ENCODE results near the gene ORAI1. TPM values are rescaled to one million over a fixed set of nuclear protein-coding genes. Genes with fewer than 3 reads are reported as not detected.
A peak's percentile ranks its signal among the peaks of the same experiment; 100 is the strongest.
"Not testable (repeated sequence)": the region's sequence is repeated elsewhere in the genome, so short reads cannot be mapped to it uniquely, and the experiment has no call there.

ORAI1 gene
- total RNA-seq, 1 experiment from 2014 or later = 14.5 TPM

GRCh38 chr12:121603581-121603980 lies 22.7 kb upstream of the ORAI1 start:
- DNase-seq (ENCODE audit: low read depth) = no peak

GRCh38 chr12:121608301-121608700 lies 18.0 kb upstream of the ORAI1 start:
- no peak for DNase-seq (ENCODE audit: low read depth)

DNA sequence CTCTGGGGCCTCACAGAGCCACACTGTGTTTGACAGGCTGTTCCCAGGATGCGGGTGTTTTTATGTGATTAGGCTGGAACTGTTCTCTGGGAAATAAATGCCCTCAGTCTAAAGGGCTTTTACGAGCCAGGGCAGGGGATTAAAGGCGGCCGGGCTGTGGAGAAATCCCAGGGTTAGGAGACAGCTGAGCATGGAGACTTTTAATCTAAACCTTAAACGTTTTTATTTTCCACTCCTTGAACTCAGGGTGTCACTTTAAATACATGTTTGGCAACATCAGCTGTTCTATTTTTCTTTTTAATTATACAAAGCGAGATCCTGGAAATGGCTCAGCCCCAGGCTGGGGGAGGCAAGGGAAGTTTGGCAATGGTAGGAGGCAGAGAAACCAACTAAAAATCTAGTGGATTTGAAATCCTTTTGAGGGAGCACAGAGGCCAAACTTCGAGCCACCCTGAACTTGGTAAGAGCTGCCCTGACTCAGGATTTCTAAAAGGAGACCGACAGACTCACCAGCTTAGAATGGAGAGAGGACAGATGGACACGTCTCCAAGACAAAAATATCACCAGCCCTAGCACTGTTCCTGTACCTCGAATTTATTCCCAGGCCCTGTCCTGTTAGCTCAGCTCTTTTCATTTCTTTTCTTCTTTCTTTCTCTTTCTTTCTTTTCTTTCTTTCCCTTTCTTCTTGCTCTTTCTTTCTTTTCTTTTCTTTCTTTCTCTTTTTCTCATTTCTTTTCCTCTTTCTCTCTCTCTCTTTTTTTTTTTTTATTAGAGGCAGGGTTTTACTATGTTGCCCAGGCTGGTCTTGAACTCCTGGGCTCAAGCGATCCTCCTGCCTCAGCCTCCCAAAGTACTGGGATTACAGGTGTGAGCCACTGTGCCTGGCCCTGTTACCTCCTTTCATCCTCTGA lies 15.8 kb upstream of the ORAI1 start:
- peak; percentile 11 for DNase-seq (ENCODE audit: low read depth)

DNA sequence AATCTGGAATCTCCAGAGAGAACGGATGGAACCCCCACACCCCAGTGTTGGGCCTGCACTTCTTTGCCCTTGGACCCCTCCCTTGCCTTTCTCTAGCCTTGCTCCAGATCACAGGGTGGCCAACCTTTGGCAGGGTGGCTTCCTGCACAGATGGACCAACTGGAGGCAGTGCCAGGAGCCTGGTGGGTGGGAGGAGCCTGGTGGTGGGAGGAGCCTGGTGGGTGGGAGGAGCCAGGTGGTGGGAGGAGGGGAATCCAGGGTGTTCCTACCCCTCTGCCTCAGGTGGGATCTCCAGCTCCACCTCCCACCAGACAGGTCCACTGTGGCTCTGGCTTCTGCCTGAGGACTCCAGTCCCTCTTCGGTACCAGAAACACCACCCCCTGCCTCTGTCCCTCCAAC lies 15.0 kb upstream of the ORAI1 start:
- DNase-seq (ENCODE audit: low read depth) = no peak

DNA sequence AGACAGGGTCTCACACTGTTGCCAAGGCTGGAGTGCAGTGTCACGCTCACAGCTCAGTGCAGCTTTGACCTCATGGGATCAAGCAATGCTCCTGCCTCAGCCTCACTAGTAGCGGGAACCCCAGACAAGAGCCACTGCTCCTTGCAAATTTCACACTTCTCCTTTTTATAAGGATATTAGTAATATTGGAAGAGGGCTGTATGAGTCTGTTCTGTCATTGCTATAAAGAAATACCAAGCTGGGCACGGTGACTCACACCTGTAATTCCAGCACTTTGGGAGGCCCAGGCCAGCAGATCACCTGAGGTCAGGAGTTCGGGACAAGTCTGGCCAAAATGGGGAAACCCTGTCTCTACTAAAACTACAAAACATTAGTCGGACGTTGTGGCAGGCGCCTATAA lies 12.9 kb upstream of the ORAI1 start:
- no peak for DNase-seq (ENCODE audit: low read depth)

DNA sequence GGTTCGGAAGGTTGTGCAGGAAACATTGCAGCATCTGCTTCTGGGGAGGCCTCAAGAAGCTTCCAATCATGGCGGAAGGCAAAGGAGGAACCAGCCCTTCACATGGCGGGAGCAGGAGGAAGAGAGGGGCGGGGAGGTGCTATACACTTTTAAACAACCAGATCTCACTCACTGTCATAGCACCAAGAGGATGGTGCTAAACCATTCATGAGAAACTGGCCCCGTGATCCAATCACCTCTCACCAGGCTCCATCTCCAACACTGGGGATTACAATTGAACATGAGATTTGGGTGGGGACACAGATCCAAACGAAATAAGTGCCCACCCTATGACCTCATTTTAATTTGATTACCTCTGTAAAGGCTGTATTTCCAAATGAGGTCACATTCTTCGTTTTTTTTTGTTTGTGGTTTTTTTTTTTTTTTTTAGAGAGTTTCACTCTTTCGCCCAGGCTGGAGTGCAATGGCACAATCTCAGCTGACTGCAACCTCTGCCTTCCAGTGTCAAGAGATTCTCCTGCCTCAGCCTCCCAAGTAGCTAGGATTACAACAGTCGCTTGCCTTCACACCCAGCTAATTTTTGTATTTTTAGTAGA lies 11.4 kb upstream of the ORAI1 start:
- DNase-seq (ENCODE audit: low read depth) = no peak

- DNase-seq (ENCODE audit: low read depth) = no peak
Observed at GRCh38 chr12:121618659-121619233, 7.6 kb upstream of the ORAI1 start.

GRCh38 chr12:121620333-121620891 lies 5.9 kb upstream of the ORAI1 start:
- DNase-seq (ENCODE audit: low read depth) = no peak

- peak; percentile 64 for DNase-seq (ENCODE audit: low read depth)
Observed at GRCh38 chr12:121626853-121627640, 717 bp downstream of the ORAI1 start.

- DNase-seq (ENCODE audit: low read depth) = peak; percentile 26
Observed at GRCh38 chr12:121628037-121628436, 1.7 kb downstream of the ORAI1 start.

GRCh38 chr12:121628536-121628935 lies 2.2 kb downstream of the ORAI1 start:
- no peak for DNase-seq (ENCODE audit: low read depth)

DNA sequence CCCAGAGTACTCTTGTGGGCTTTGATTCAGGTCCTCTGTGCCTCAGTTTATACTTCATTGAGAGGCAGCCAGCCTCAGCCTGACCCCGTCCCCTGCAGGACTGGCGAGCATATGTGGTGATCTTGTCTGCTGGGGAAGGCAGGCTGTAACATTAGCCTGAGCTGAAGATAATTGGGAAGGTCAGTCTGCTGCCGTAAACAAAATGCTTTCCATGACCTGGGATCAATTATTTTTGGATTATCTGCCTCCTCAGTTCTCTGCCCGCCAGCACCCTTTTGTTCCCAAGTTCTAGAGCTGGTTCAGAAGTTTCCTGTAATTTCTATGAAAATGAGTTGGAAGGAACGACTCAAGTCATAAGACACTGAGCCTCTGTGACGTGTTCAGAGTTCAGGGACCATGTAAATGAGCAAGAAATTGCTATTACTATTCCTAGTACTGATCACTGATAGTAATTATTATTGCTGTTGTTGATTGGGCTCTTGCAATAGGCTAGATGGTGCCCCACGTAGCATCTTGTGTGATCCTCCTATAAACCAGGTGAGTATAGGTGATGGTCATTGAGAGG lies 4.5 kb downstream of the ORAI1 start:
- DNase-seq (ENCODE audit: low read depth) = no peak

DNA sequence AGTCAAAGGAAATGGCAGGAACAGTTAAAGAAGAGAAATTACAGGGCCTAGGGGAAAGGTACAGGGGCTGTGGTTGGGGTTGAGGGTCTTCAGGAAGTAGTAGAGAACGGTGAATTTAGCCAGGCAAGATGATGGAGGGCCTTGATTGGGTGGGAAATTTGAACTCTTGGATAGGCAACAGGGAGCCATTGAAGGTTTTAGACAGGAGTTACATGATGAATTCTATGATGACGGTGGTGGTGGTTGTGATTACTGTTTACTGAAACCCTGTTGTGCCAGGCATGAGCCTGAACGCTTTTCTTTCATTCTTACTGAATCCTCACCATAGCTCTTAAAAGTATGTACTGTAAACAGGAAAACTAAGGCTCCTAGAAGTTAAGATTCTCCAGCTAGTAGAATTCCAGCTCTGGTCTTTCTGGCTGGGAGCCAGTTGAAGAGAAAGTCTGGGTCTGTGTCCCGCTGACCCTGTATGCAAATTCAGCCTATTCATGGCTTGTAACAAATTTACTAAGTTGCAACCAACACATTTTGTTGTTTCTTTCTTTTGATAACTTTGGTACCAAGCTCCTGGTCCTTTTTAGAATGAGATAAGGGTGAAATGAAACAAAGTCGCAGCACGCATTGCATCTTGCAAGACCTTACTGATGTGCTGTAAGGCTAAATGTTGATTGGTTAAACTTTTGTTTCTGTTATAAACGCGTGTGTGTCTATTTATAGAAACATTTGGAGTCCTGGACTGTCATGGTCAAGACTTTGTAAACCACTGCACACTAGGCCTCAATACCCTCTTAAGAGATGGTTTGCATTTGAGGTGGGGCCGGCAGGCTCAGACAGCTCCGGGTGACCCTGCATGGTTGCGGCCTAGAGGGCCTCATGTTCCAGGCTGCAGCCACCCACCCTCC lies 6.0 kb downstream of the ORAI1 start:
- no peak for DNase-seq (ENCODE audit: low read depth)

DNA sequence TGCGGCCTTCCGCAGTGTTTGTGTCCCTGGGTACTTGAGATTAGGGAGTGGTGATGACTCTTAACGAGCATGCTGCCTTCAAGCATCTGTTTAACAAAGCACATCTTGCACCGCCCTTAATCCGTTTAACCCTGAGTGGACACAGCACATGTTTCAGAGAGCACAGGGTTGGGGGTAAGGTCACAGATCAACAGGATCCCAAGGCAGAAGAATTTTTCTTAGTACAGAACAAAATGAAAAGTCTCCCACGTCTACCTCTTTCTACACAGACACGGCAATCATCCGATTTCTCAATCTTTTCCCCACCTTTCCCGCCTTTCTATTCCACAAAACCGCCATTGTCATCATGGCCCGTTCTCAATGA lies 7.5 kb downstream of the ORAI1 start:
- DNase-seq (ENCODE audit: low read depth) = not testable (repeated sequence)

DNA sequence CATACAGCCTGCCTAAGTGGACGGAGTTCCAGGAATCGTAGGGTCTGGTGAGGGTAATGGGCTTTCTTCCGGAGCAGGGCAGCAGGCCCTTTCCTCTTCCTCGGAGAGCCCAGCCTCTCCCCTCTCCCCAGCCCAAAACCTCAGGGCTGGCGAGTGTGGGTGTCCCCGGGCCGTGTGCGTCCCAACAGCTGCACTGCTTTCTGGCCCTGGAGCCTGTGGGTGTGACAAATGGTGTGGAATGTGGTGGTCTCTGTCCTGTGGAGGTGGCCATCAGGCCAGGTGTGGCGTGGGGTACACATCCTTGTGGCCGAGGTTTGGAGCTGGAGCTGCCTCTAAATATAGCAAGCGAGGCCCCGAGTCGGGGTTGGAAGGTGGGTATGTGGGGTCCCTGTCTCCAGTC lies 8.5 kb downstream of the ORAI1 start:
- DNase-seq (ENCODE audit: low read depth) = no peak

DNA sequence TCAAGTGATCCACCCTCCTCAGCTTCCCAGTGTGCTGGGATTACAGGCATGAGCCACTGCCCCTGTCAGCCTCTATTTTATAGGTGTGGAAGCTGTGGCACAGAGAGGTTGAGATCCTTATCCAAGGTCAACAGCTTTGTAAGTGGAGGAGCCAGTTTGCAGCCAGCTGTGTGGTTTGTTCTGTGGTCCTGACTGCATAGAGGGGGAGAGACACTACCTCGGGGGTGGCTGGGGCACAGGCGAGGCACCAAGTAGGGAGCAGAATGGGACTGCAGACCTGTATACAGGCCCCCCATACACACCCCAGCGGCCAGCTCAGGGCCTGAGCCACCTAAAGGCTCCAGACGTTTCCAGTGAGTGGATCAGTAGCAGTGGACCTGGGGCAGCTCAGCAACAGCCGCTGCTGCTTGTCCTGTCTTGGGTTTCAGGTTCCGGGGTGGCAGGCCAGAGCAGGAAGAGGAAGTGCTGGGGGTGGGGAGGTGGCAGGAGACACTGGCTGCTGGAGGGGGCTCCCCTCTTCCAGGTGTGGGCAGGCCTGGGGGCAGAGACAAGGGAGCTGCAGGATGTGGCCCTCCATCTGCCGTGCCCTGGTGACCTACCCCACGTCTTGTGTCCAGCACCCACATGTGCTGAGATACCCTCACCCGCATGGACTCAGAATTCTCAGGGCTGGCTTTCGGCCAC lies 11.0 kb downstream of the ORAI1 start:
- DNase-seq (ENCODE audit: low read depth) = no peak

DNA sequence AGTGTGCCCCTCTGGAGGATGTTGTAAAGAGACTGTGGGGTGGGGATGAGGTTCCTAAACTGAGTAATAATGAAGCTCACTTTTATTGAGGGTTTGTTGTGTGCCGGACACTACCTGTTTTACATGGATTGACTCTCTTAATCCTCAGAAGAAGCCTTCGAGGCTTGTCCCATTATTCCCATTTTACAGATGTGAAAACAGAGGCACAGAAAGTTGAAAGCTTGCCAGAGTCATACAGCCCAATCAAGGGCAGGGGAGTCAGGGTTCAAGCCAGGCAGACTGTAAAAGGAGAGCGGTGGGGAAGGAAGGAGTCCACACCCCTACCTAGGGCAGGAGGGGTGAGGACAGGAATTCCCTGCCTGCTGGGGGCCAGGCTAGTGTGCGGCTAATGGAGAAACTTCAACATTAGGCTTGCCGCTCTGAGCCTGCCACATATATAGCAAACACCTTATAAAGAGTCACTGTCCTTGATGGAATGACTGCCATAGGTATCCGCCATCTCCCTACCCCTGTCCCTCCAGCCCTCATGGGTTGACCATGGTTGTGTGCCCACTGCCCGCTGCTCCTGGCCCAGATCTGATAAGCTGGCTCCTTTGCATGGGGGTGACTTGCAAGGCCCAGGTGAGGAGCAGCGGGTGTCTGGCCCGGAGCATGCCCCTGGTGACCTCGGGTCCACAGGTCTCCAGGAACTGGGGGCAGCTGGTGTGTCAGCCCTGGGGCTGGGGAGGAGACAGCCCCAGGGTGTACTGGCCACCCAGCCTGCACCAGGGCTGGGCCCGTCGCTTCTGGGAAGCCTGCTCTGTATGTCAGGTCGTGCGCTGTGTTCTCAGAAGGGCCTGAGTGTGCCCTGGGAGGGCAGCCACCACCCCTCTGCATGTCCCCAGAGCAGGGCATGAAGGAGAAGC lies 12.2 kb downstream of the ORAI1 start:
- no peak for DNase-seq (ENCODE audit: low read depth)

DNA sequence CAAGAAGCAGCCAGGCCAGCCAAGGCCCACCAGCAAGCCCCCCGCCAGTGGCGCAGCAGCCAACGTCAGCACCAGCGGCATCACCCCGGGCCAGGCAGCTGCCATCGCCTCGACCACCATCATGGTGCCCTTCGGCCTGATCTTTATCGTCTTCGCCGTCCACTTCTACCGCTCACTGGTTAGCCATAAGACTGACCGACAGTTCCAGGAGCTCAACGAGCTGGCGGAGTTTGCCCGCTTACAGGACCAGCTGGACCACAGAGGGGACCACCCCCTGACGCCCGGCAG lies 15.0 kb downstream of the ORAI1 start:
- DNase-seq (ENCODE audit: low read depth) = no peak

- no peak for DNase-seq (ENCODE audit: low read depth)
Observed at GRCh38 chr12:121648458-121649028, 22.2 kb downstream of the ORAI1 start.

Data from RPMI7951 (cell line).